Measurements from ENCODE around the gene ZC2HC1C.

The ZC2HC1C gene

GRCh38 chr14:75051556-75051899 lies 17.9 kb upstream of the ZC2HC1C start:
- no peak for FAIRE-seq
- no peak for TF ChIP-seq POU2F2 (IDR thresholded peaks at IDR 0.05; ENCODE audit: low read depth, low read length)
- no peak for TF ChIP-seq TAF1 (IDR thresholded peaks at IDR 0.05; ENCODE audit: low read depth, low read length)
- TF ChIP-seq PAX5 (IDR thresholded peaks at IDR 0.05; ENCODE audit: insufficient read depth, low read length, severe bottlenecking): no peak
- TF ChIP-seq POLR2AphosphoS5 (IDR thresholded peaks at IDR 0.05; ENCODE audit: low read depth, low read length): no peak
- no peak for TF ChIP-seq POLR2A (IDR thresholded peaks at IDR 0.05; ENCODE audit: low read depth, low read length)
- TF ChIP-seq SPI1 (IDR thresholded peaks at IDR 0.05; ENCODE audit: low read depth, low read length): no peak

GRCh38 chr14:75053396-75054291 lies 15.8 kb upstream of the ZC2HC1C start:
- FAIRE-seq (no peak), DNase-seq (ENCODE audit: insufficient read length, low spot score) (no peak)
- TF ChIP-seq TAF1 (IDR thresholded peaks at IDR 0.05; ENCODE audit: low read depth, low read length) (no peak), PAX5 (IDR thresholded peaks at IDR 0.05; ENCODE audit: insufficient read depth, low read length, severe bottlenecking) (no peak), POU2F2 (IDR thresholded peaks at IDR 0.05; ENCODE audit: low read depth, low read length) (no peak), POLR2AphosphoS5 (IDR thresholded peaks at IDR 0.05; ENCODE audit: low read depth, low read length) (no peak), SPI1 (IDR thresholded peaks at IDR 0.05; ENCODE audit: low read depth, low read length) (no peak), POLR2A (IDR thresholded peaks at IDR 0.05; ENCODE audit: low read depth, low read length) (no peak)

More at GRCh38 chr14:75051556-75051899, 17.9 kb upstream of the ZC2HC1C start:
- no peak for DNase-seq (ENCODE audit: insufficient read length, low spot score)

- DNase-seq (ENCODE audit: insufficient read length, low spot score) (no peak), FAIRE-seq (no peak)
- TF ChIP-seq SPI1 (IDR thresholded peaks at IDR 0.05; ENCODE audit: low read depth, low read length): no peak
- TF ChIP-seq TAF1 (IDR thresholded peaks at IDR 0.05; ENCODE audit: low read depth, low read length): no peak
- no peak for TF ChIP-seq POLR2A (IDR thresholded peaks at IDR 0.05; ENCODE audit: low read depth, low read length)
- TF ChIP-seq POLR2AphosphoS5 (IDR thresholded peaks at IDR 0.05; ENCODE audit: low read depth, low read length): no peak
- no peak for TF ChIP-seq PAX5 (IDR thresholded peaks at IDR 0.05; ENCODE audit: insufficient read depth, low read length, severe bottlenecking)
- no peak for TF ChIP-seq POU2F2 (IDR thresholded peaks at IDR 0.05; ENCODE audit: low read depth, low read length)
These were observed 15.0 kb upstream of the ZC2HC1C start for GRCh38 chr14:75054421-75054820.

GRCh38 chr14:75059642-75060041 lies 9.8 kb upstream of the ZC2HC1C start:
- DNase-seq (ENCODE audit: insufficient read length, low spot score) (no peak), FAIRE-seq (no peak)
- no peak for TF ChIP-seq POLR2AphosphoS5 (IDR thresholded peaks at IDR 0.05; ENCODE audit: low read depth, low read length)
- TF ChIP-seq SPI1 (IDR thresholded peaks at IDR 0.05; ENCODE audit: low read depth, low read length): no peak
- no peak for TF ChIP-seq PAX5 (IDR thresholded peaks at IDR 0.05; ENCODE audit: insufficient read depth, low read length, severe bottlenecking)
- no peak for TF ChIP-seq POLR2A (IDR thresholded peaks at IDR 0.05; ENCODE audit: low read depth, low read length)
- TF ChIP-seq TAF1 (IDR thresholded peaks at IDR 0.05; ENCODE audit: low read depth, low read length): no peak
- TF ChIP-seq POU2F2 (IDR thresholded peaks at IDR 0.05; ENCODE audit: low read depth, low read length): no peak

- TF ChIP-seq PAX5 (IDR thresholded peaks at IDR 0.05; ENCODE audit: insufficient read depth, low read length, severe bottlenecking): no peak
- no peak for TF ChIP-seq POLR2A (IDR thresholded peaks at IDR 0.05; ENCODE audit: low read depth, low read length)
- TF ChIP-seq TAF1 (IDR thresholded peaks at IDR 0.05; ENCODE audit: low read depth, low read length): no peak
- no peak for TF ChIP-seq POLR2AphosphoS5 (IDR thresholded peaks at IDR 0.05; ENCODE audit: low read depth, low read length)
- TF ChIP-seq SPI1 (IDR thresholded peaks at IDR 0.05; ENCODE audit: low read depth, low read length): no peak
- TF ChIP-seq POU2F2 (IDR thresholded peaks at IDR 0.05; ENCODE audit: low read depth, low read length): no peak
- DNase-seq (ENCODE audit: insufficient read length, low spot score) (no peak), FAIRE-seq (no peak)
These were observed 9.0 kb upstream of the ZC2HC1C start for GRCh38 chr14:75060420-75060819.

GRCh38 chr14:75063013-75063412 lies 6.4 kb upstream of the ZC2HC1C start:
- DNase-seq (ENCODE audit: insufficient read length, low spot score) (no peak), FAIRE-seq (peak; percentile 13)
- TF ChIP-seq TAF1 (IDR thresholded peaks at IDR 0.05; ENCODE audit: low read depth, low read length) (no peak), POU2F2 (IDR thresholded peaks at IDR 0.05; ENCODE audit: low read depth, low read length) (no peak), POLR2A (IDR thresholded peaks at IDR 0.05; ENCODE audit: low read depth, low read length) (no peak), PAX5 (IDR thresholded peaks at IDR 0.05; ENCODE audit: insufficient read depth, low read length, severe bottlenecking) (no peak), SPI1 (IDR thresholded peaks at IDR 0.05; ENCODE audit: low read depth, low read length) (no peak), POLR2AphosphoS5 (IDR thresholded peaks at IDR 0.05; ENCODE audit: low read depth, low read length) (no peak)

GRCh38 chr14:75063491-75064204 lies 5.8 kb upstream of the ZC2HC1C start, which contains the start of gene ACYP1:
Gene ACYP1 (minus strand): TSS chr14:75064024. CDS start chr14:75063553, 471 bp downstream.
- TF ChIP-seq PAX5 (IDR thresholded peaks at IDR 0.05; ENCODE audit: insufficient read depth, low read length, severe bottlenecking): no peak
- no peak for TF ChIP-seq SPI1 (IDR thresholded peaks at IDR 0.05; ENCODE audit: low read depth, low read length)
- TF ChIP-seq TAF1 (IDR thresholded peaks at IDR 0.05; ENCODE audit: low read depth, low read length): 0 out of 2 replicates have a peak, but pooled peaks have one; percentile 9
- no peak; the same call in 1 of the 2 replicates for TF ChIP-seq POLR2A (IDR thresholded peaks at IDR 0.05; ENCODE audit: low read depth, low read length)
- 0 out of 2 replicates have a peak, but pooled peaks have one; percentile 38 for TF ChIP-seq POLR2AphosphoS5 (IDR thresholded peaks at IDR 0.05; ENCODE audit: low read depth, low read length)
- TF ChIP-seq POU2F2 (IDR thresholded peaks at IDR 0.05; ENCODE audit: low read depth, low read length): no peak
- FAIRE-seq (peak; percentile 91), DNase-seq (ENCODE audit: insufficient read length, low spot score) (peak; percentile 74)

GRCh38 chr14:75064205-75064567 lies 5.3 kb upstream of the ZC2HC1C start:
- TF ChIP-seq POLR2A (IDR thresholded peaks at IDR 0.05; ENCODE audit: low read depth, low read length) (no peak), POLR2AphosphoS5 (IDR thresholded peaks at IDR 0.05; ENCODE audit: low read depth, low read length) (no peak), TAF1 (IDR thresholded peaks at IDR 0.05; ENCODE audit: low read depth, low read length) (no peak), POU2F2 (IDR thresholded peaks at IDR 0.05; ENCODE audit: low read depth, low read length) (no peak), PAX5 (IDR thresholded peaks at IDR 0.05; ENCODE audit: insufficient read depth, low read length, severe bottlenecking) (no peak), SPI1 (IDR thresholded peaks at IDR 0.05; ENCODE audit: low read depth, low read length) (no peak)
- FAIRE-seq: no peak
- no peak for DNase-seq (ENCODE audit: insufficient read length, low spot score)

- DNase-seq (ENCODE audit: insufficient read length, low spot score): no peak
- FAIRE-seq: no peak
These were observed 2.8 kb upstream of the ZC2HC1C start for GRCh38 chr14:75066691-75067090.

More at GRCh38 chr14:75066691-75067090, 2.8 kb upstream of the ZC2HC1C start:
- no peak for TF ChIP-seq POU2F2 (IDR thresholded peaks at IDR 0.05; ENCODE audit: low read depth, low read length)

Data from GM12891 (cell line).